SK-N-SH treated with all-trans-retinoic acid at 6 μM for 48 hours (cell line): ENCODE results near the gene CRYM.

Experiments used
- ATAC-seq: fragments of 200-7000 bp; cut with Tn5 transposase; 3 replicates; pipeline ENCODE4 v1.9.1; 2020; ENCODE audit warnings: mild to moderate bottlenecking, moderate library complexity
- CREB5 ChIP-seq: fragments of 250-450 bp; sonication (Bioruptor Pico); IDR thresholded peaks from 2 replicates; pipeline ENCODE4 v1.5.1; 2020; ENCODE audit warnings: low read depth, mild to moderate bottlenecking, moderate library complexity
- CSDC2 ChIP-seq: fragments of 250-450 bp; sonication (Bioruptor Pico); IDR thresholded peaks from 2 replicates; pipeline ENCODE4 v1.5.0; 2020; ENCODE audit warnings: mild to moderate bottlenecking, moderate library complexity
- GLIS3 ChIP-seq: fragments of 250-450 bp; sonication (Bioruptor Pico); IDR thresholded peaks from 2 replicates; pipeline ENCODE4 v1.5.0; 2020; ENCODE audit warnings: mild to moderate bottlenecking, moderate library complexity
- ISL1 ChIP-seq: fragments of 250-450 bp; sonication (Bioruptor Pico); IDR thresholded peaks from 2 replicates; pipeline ENCODE4 v2.1.2; 2022; ENCODE audit warnings: mild to moderate bottlenecking, moderate library complexity
- OSR1 ChIP-seq: fragments of 250-450 bp; sonication (Bioruptor Pico); IDR thresholded peaks from 2 replicates; pipeline ENCODE4 v1.8.0; 2022; ENCODE audit warnings: moderate library complexity, mild to moderate bottlenecking, inconsistent platforms
- PATZ1 ChIP-seq: fragments of 250-450 bp; sonication (Bioruptor Pico); IDR thresholded peaks from 2 replicates; pipeline ENCODE4 v1.8.0; 2020; ENCODE audit warnings: mild to moderate bottlenecking, moderate library complexity, borderline replicate concordance
- PPARA ChIP-seq: fragments of 250-450 bp; sonication (Bioruptor Pico); IDR thresholded peaks from 2 replicates; pipeline ENCODE4 v1.5.0; 2020; ENCODE audit warnings: mild to moderate bottlenecking, borderline replicate concordance
- RARB ChIP-seq: fragments of 250-450 bp; sonication (Bioruptor Pico); IDR thresholded peaks from 2 replicates; pipeline ENCODE4 v1.8.0; 2021; ENCODE audit warnings: mild to moderate bottlenecking, moderate library complexity
- SNAI2 ChIP-seq: fragments of 250-450 bp; sonication (Bioruptor Pico); IDR thresholded peaks from 2 replicates; pipeline ENCODE4 v1.5.0; 2020; ENCODE audit warnings: mild to moderate bottlenecking, moderate library complexity
- TCF4 ChIP-seq: fragments of 250-450 bp; sonication (Bioruptor Pico); IDR thresholded peaks from 2 replicates; pipeline ENCODE4 v1.8.0; 2021; ENCODE audit warnings: mild to moderate bottlenecking, moderate library complexity, borderline replicate concordance
- TOX ChIP-seq: fragments of 250-450 bp; sonication (Bioruptor Pico); IDR thresholded peaks from 2 replicates; pipeline ENCODE4 v1.8.0; 2021; ENCODE audit warnings: mild to moderate bottlenecking, moderate library complexity, borderline replicate concordance
- TSHZ2 ChIP-seq: fragments of 250-450 bp; sonication (Bioruptor Pico); IDR thresholded peaks from 2 replicates; pipeline ENCODE4 v1.5.0; 2020; ENCODE audit warnings: mild to moderate bottlenecking, moderate library complexity
- ZC3H10 ChIP-seq: fragments of 250-450 bp; sonication (Bioruptor Pico); IDR thresholded peaks from 2 replicates; pipeline ENCODE4 v1.5.1; 2021; ENCODE audit warnings: mild to moderate bottlenecking, moderate library complexity
- ZFP3 ChIP-seq: fragments of 250-450 bp; sonication (Bioruptor Pico); IDR thresholded peaks from 2 replicates; pipeline ENCODE4 v1.5.0; 2020; ENCODE audit warnings: mild to moderate bottlenecking, moderate library complexity
- ZFP30 ChIP-seq: fragments of 450-650 bp; formaldehyde crosslinking; IDR thresholded peaks from 2 replicates; pipeline ENCODE4 v1.5.0; 2022; ENCODE audit warnings: mild to moderate bottlenecking, moderate library complexity
- ZNF565 ChIP-seq: fragments of 450-650 bp; formaldehyde crosslinking; conservative IDR thresholded peaks from 2 replicates; pipeline ENCODE4 v1.5.0; 2020; ENCODE audit warnings: low read depth, mild to moderate bottlenecking, moderate library complexity
- ZNF70 ChIP-seq: fragments of 450-650 bp; formaldehyde crosslinking; IDR thresholded peaks from 2 replicates; pipeline ENCODE4 v1.5.0; 2020; ENCODE audit warnings: mild to moderate bottlenecking, moderate library complexity
- ZNF8 ChIP-seq: fragments of 450-650 bp; formaldehyde crosslinking; IDR thresholded peaks from 2 replicates; pipeline ENCODE4 v1.5.0; 2020; ENCODE audit warnings: mild to moderate bottlenecking, moderate library complexity
- TF ChIP-seq, protein P1 (sequence below): fragments of 250-450 bp; sonication (Bioruptor Pico); IDR thresholded peaks from 2 replicates; pipeline ENCODE4 v1.5.1; 2021; ENCODE audit warnings: mild to moderate bottlenecking, moderate library complexity
- TF ChIP-seq, protein P2 (sequence below): fragments of 250-450 bp; sonication (Bioruptor Pico); IDR thresholded peaks from 2 replicates; pipeline ENCODE4 v1.8.0; 2021; ENCODE audit warnings: low read depth, mild to moderate bottlenecking, moderate library complexity, borderline replicate concordance

Gene CRYM

DNA sequence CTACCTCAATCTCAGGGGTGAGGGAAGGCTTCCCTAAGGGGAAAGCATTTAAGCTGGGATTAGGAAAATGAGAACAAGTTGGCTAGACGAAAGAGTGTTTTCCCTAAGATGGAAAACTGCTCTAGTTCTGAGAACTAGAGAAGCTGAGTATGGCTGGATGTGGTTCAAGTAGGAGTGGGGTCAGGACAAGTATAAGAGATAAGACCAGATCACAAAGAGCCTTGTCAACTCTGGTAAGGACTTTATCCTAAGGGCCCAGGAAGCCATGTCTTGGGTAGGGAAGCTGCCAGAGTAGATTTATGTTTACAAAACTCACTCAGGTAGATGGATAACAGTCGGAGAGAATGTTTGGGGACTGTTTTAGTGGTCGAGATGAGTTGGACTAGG is 42.9 kb downstream of the CRYM start (continued):
- TF ChIP-seq ZFP3 (CRISPR knock-in tag) (no peak), GLIS3 (CRISPR knock-in tag) (no peak), TCF4 (CRISPR knock-in tag) (no peak), CSDC2 (CRISPR knock-in tag) (no peak), ZNF70 (no peak)

GRCh38 chr16:21233521-21234150 is 44.5 kb downstream of the CRYM start, which contains the start of gene ANKS4B:
Gene ANKS4B, plus strand, starts transcription at chr16:21233699. Its CDS starts 39 bp downstream, at chr16:21233738.
- TF ChIP-seq TOX (CRISPR knock-in tag) (no peak), ISL1 (CRISPR knock-in tag) (no peak), ZNF565 (CRISPR knock-in tag) (no peak), RARB (CRISPR knock-in tag) (no peak), TSHZ2 (CRISPR knock-in tag) (no peak), SNAI2 (CRISPR knock-in tag) (no peak), ZNF70 (no peak), TCF4 (CRISPR knock-in tag) (no peak), PPARA (no peak), ZC3H10 (CRISPR knock-in tag) (no peak), OSR1 (CRISPR knock-in tag) (no peak), CREB5 (CRISPR knock-in tag) (no peak), ZNF8 (CRISPR knock-in tag) (no peak)
- TF ChIP-seq, protein P1, sequence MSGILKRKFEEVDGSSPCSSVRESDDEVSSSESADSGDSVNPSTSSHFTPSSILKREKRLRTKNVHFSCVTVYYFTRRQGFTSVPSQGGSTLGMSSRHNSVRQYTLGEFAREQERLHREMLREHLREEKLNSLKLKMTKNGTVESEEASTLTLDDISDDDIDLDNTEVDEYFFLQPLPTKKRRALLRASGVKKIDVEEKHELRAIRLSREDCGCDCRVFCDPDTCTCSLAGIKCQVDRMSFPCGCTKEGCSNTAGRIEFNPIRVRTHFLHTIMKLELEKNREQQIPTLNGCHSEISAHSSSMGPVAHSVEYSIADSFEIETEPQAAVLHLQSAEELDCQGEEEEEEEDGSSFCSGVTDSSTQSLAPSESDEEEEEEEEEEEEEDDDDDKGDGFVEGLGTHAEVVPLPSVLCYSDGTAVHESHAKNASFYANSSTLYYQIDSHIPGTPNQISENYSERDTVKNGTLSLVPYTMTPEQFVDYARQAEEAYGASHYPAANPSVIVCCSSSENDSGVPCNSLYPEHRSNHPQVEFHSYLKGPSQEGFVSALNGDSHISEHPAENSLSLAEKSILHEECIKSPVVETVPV (CRISPR knock-in tag), result no peak

DNA sequence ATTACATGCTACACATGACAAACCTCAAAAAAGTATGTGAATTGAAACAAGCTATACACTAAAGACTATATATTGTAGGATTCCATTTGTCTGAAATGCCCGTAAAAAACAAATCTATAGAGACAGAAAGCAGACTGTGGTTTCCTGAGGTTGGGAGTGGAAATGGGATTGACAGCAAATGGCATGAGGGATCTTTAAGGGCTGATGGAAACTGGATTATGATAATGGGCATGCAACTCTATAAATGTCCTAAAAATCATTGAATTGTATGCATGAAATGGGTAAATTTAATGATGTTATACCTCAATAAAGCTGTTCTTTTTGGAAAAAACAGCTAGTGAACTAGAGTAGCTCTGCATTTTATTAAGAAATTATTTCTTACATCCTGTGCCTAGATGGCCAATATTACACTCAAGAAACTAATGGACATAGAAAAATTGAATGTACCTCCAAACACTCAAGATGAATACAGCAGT is 45.0 kb downstream of the CRYM start:
- no peak for ATAC-seq
- TF ChIP-seq, protein P1 (CRISPR knock-in tag), result no peak
- TF ChIP-seq OSR1 (CRISPR knock-in tag), result no peak
- TF ChIP-seq SNAI2 (CRISPR knock-in tag), result no peak
- TF ChIP-seq ZC3H10 (CRISPR knock-in tag), result no peak
- TF ChIP-seq RARB (CRISPR knock-in tag), result no peak
- no peak for TF ChIP-seq ISL1 (CRISPR knock-in tag)
- no peak for TF ChIP-seq PPARA
- TF ChIP-seq CREB5 (CRISPR knock-in tag), result no peak
- TF ChIP-seq TSHZ2 (CRISPR knock-in tag), result no peak
- TF ChIP-seq ZNF8 (CRISPR knock-in tag), result no peak
- TF ChIP-seq ZFP30 (CRISPR knock-in tag), result no peak
- no peak for TF ChIP-seq PATZ1 (CRISPR knock-in tag)
- TF ChIP-seq, protein P2, sequence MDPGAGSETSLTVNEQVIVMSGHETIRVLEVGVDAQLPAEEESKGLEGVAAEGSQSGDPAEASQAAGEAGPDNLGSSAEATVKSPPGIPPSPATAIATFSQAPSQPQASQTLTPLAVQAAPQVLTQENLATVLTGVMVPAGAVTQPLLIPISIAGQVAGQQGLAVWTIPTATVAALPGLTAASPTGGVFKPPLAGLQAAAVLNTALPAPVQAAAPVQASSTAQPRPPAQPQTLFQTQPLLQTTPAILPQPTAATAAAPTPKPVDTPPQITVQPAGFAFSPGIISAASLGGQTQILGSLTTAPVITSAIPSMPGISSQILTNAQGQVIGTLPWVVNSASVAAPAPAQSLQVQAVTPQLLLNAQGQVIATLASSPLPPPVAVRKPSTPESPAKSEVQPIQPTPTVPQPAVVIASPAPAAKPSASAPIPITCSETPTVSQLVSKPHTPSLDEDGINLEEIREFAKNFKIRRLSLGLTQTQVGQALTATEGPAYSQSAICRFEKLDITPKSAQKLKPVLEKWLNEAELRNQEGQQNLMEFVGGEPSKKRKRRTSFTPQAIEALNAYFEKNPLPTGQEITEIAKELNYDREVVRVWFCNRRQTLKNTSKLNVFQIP, result no peak
- no peak for TF ChIP-seq ZNF565 (CRISPR knock-in tag)

More at GRCh38 chr16:21233521-21234150, 44.5 kb downstream of the CRYM start, which contains the start of gene ANKS4B:
- ATAC-seq, result no peak
